A549 (cell line): ENCODE measurements around the gene KCNQ1. TPM values are rescaled to one million over a fixed set of nuclear protein-coding genes. Genes with fewer than 3 reads are reported as not detected.
"Not testable (repeated sequence)": the region's sequence is repeated elsewhere in the genome, so short reads cannot be mapped to it uniquely, and the experiment has no call there.

ENCODE experiments used
- ATAC-seq, 2 experiments: fragments of 200-7000 bp in 1 of 2; fragments of >200 bp in 1 of 2; cut with Nextera tagmentation in 1 of 2; cut with Tn5 transposase in 1 of 2; 3 replicates each; pipeline versions ENCODE4 v1.8.0 to v1.9.1; 2018 to 2020; ENCODE audit warnings: mild to moderate bottlenecking in 1 of 2, moderate library complexity in 1 of 2
- CTCF ChIA-PET: fragments of 300-600 bp; sonication (Branson Sonifier 250); formaldehyde crosslinking; extraction: SDS; loops from one replicate; lab custom pipeline; 2021; ENCODE audit warnings: antibody characterized with exemption, inconsistent platforms; lab: Yijun Ruan, JAX
- POLR2A ChIA-PET: fragments of 350-600 bp; formaldehyde crosslinking; extraction: SDS; loops from one replicate; lab custom pipeline; 2021; ENCODE audit warnings: antibody characterized with exemption, inconsistent platforms; lab: Yijun Ruan, JAX
- DNase-seq, 2 experiments: peaks; one replicate each; pipeline versions ENCODE4 v3.0.0 to v3.0.0-alpha.2; 2011 to 2016; ENCODE audit warnings: low read depth in 1 of 2, low spot score in 1 of 2
- FAIRE-seq: peaks from 2 replicates; lab custom pipeline; 2011; peaks lifted over from hg19 to GRCh38; lab: Jason Lieb, UNC
- H3K27ac ChIP-seq, 2 experiments: fragments of >200 bp; sonication (Bioruptor Twin); formaldehyde crosslinking; 3 replicates each; pipeline ENCODE4 v1.5.1; 2016 to 2017
- H3K4me1 ChIP-seq: fragments of >200 bp; sonication (Bioruptor Twin); formaldehyde crosslinking; 3 replicates; pipeline ENCODE4 v1.6.1; 2016
- H3K4me2 ChIP-seq: fragments of >200 bp; sonication (Bioruptor Twin); formaldehyde crosslinking; 3 replicates; pipeline ENCODE4 v1.6.1; 2016
- H3K4me3 ChIP-seq: fragments of >200 bp; sonication (Bioruptor Twin); formaldehyde crosslinking; 3 replicates; pipeline ENCODE4 v1.5.1; 2016
- H3K9me3 ChIP-seq: fragments of >200 bp; sonication (Bioruptor Twin); formaldehyde crosslinking; 3 replicates; pipeline ENCODE4 v1.6.1; 2016
- ATOH8 ChIP-seq: fragments of 250-450 bp; sonication (Bioruptor Pico); IDR thresholded peaks from 2 replicates; pipeline ENCODE4 v1.5.0; 2020; ENCODE audit warnings: low read depth, mild to moderate bottlenecking, moderate library complexity
- BHLHE40 ChIP-seq: IDR thresholded peaks from 2 replicates; pipeline ENCODE4 v1.6.1; 2012; ENCODE audit warnings: low read depth, low read length, inconsistent platforms
- CBX2 ChIP-seq: fragments of 200-600 bp; sonication (generic); IDR thresholded peaks from 2 replicates; pipeline ENCODE4 v1.6.1; 2016; ENCODE audit warnings: low read depth, mild to moderate bottlenecking, borderline replicate concordance
- E2F6 ChIP-seq: IDR thresholded peaks from 2 replicates; pipeline ENCODE4 v1.6.1; 2012; ENCODE audit warnings: low read depth, borderline replicate concordance
- EHF ChIP-seq: fragments of 250-450 bp; sonication (Bioruptor Pico); IDR thresholded peaks from 2 replicates; pipeline ENCODE4 v1.5.0; 2020; ENCODE audit warnings: mild to moderate bottlenecking
- EHMT2 ChIP-seq: fragments of 200-600 bp; sonication (generic); IDR thresholded peaks from 2 replicates; pipeline ENCODE4 v1.6.1; 2016; ENCODE audit warnings: antibody characterized with exemption, low read depth, mild to moderate bottlenecking, moderate library complexity
- FOSL2 ChIP-seq, 2 experiments: fragments of 450-650 bp in 1 of 2; fragments of >200 bp in 1 of 2; sonication (Bioruptor Twin) in 1 of 2; formaldehyde crosslinking; IDR thresholded peaks; 2 replicates each; pipeline versions ENCODE4 v1.5.0 to v1.6.1; 2016 to 2020; ENCODE audit warnings: mild to moderate bottlenecking in 1 of 2, moderate library complexity in 1 of 2
- GATA3 ChIP-seq: IDR thresholded peaks from 2 replicates; pipeline ENCODE4 v1.6.1; 2012; ENCODE audit warnings: borderline replicate concordance
- HES2 ChIP-seq: fragments of >200 bp; sonication (Bioruptor Twin); formaldehyde crosslinking; IDR thresholded peaks from 2 replicates; pipeline ENCODE4 v1.6.1; 2016
- HEYL ChIP-seq: fragments of 250-450 bp; sonication (Bioruptor Pico); IDR thresholded peaks from 2 replicates; pipeline ENCODE4 v1.8.0; 2021; ENCODE audit warnings: mild to moderate bottlenecking, moderate library complexity
- HOXB13 ChIP-seq: fragments of 250-450 bp; sonication (Bioruptor Pico); IDR thresholded peaks from 2 replicates; pipeline ENCODE4 v1.5.0; 2020; ENCODE audit warnings: low read depth, mild to moderate bottlenecking, moderate library complexity
- HOXB5 ChIP-seq: fragments of 250-450 bp; sonication (Bioruptor Pico); IDR thresholded peaks from 2 replicates; pipeline ENCODE4 v1.5.0; 2020; ENCODE audit warnings: mild to moderate bottlenecking, moderate library complexity
- JUN ChIP-seq, 2 experiments: fragments of >200 bp; sonication (Bioruptor Twin); formaldehyde crosslinking; IDR thresholded peaks; 2 replicates in 1 of 2; 3 replicates in 1 of 2; pipeline ENCODE4 v1.6.1; 2016 to 2017
- JUNB ChIP-seq: fragments of >200 bp; sonication (Bioruptor Twin); formaldehyde crosslinking; IDR thresholded peaks from 2 replicates; pipeline ENCODE4 v1.6.1; 2016
- KDM1A ChIP-seq: fragments of 200-600 bp; sonication (generic); IDR thresholded peaks from 2 replicates; pipeline ENCODE4 v1.6.1; 2016; ENCODE audit warnings: low read depth, mild to moderate bottlenecking
- KDM5A ChIP-seq: fragments of 200-600 bp; sonication (generic); IDR thresholded peaks from 2 replicates; pipeline ENCODE4 v1.6.1; 2016; ENCODE audit warnings: antibody characterized with exemption, mild to moderate bottlenecking
- MAFK ChIP-seq: fragments of 450-650 bp; IDR thresholded peaks from 2 replicates; pipeline ENCODE4 v1.6.1; 2014; ENCODE audit not compliant: partially characterized antibody
- MYC ChIP-seq: IDR thresholded peaks from 2 replicates; pipeline ENCODE4 v1.6.1; 2012; ENCODE audit warnings: mild to moderate bottlenecking, inconsistent platforms, low read length, improper control_type of control experiment, borderline replicate concordance
- POLR2A ChIP-seq: IDR thresholded peaks from 2 replicates; pipeline ENCODE4 v1.6.1; 2012; ENCODE audit warnings: mild to moderate bottlenecking, low read length
- RAD21 ChIP-seq, 2 experiments: fragments of >200 bp in 1 of 2; sonication (Bioruptor Twin) in 1 of 2; formaldehyde crosslinking in 1 of 2; IDR thresholded peaks in 1 of 2; conservative IDR thresholded peaks in 1 of 2; 2 replicates in 1 of 2; 3 replicates in 1 of 2; pipeline ENCODE4 v1.6.1; 2012 to 2018; ENCODE audit warnings: inconsistent platforms in 1 of 2
- REST ChIP-seq: fragments of 200-600 bp; sonication (generic); IDR thresholded peaks from 2 replicates; pipeline ENCODE4 v1.6.1; 2016; ENCODE audit warnings: antibody characterized with exemption, mild to moderate bottlenecking, moderate library complexity
- RFX5 ChIP-seq: fragments of 450-650 bp; IDR thresholded peaks from 2 replicates; pipeline ENCODE4 v1.7.1; 2014; ENCODE audit warnings: antibody characterized with exemption, mild to moderate bottlenecking, moderate library complexity
- RNF2 ChIP-seq: fragments of 200-600 bp; sonication (generic); IDR thresholded peaks from 2 replicates; pipeline ENCODE4 v1.6.1; 2016; ENCODE audit warnings: low read depth, mild to moderate bottlenecking, antibody characterized with exemption, moderate library complexity, borderline replicate concordance
- SMC3 ChIP-seq: fragments of >200 bp; sonication (Bioruptor Twin); formaldehyde crosslinking; IDR thresholded peaks from 3 replicates; pipeline ENCODE4 v1.6.1; 2018; ENCODE audit warnings: inconsistent platforms
- SREBF2 ChIP-seq: fragments of 450-650 bp; IDR thresholded peaks from 2 replicates; pipeline ENCODE4 v1.6.1; 2014; ENCODE audit warnings: mild to moderate bottlenecking, moderate library complexity
- ZNF302 ChIP-seq: fragments of 250-450 bp; sonication (Bioruptor Pico); IDR thresholded peaks from 2 replicates; pipeline ENCODE4 v1.9.0; 2021; ENCODE audit warnings: inconsistent platforms, mild to moderate bottlenecking, moderate library complexity
- ZSCAN20 ChIP-seq: fragments of 250-450 bp; sonication (Bioruptor Pico); IDR thresholded peaks from 2 replicates; pipeline ENCODE4 v1.8.0; 2022; ENCODE audit warnings: mild to moderate bottlenecking, moderate library complexity
- WGBS: methylation state at CpG from one replicate; pipeline ENCODE4 v1.1.6; 2017; ENCODE audit errors: missing lambda C conversion rate; 5-methylcytosine and 5-hydroxymethylcytosine counted together
- polyA plus RNA-seq, 4 experiments: library from polyadenylated mRNA; depleted of rRNA in 3 of 4; stranded (reverse); fragments of >200 nt; fragmentation: RNase III in 1 of 4; extraction: RNeasy Plus Mini Kit Qiagen cat#74134 plus additional on column Dnase treatment in 1 of 4; gene quantifications; 2 replicates in 3 of 4; 3 replicates in 1 of 4; pipeline ENCODE4 v1.2.3, GENCODE V29; 2011 to 2017

The KCNQ1 gene
- polyA plus RNA-seq, 2 of the 4 experiments (the other 2 are of a cell fraction) = 0.14 to 0.17 TPM

GRCh38 chr11:2631161-2631560 is 186.4 kb downstream of the KCNQ1 start:
- H3K27ac ChIP-seq = no peak overlapping the region
- ChIA-PET CTCF (no interaction called here), POLR2A (no interaction called here)
- peaks cover 78% of the 10 kb centered on the region for H3K9me3 ChIP-seq
- 16% methylated on average over 1 of the region's 1 CpG for WGBS
- FAIRE-seq (no peak), ATAC-seq (no peak), DNase-seq (no peak)
- no peak overlapping the region for H3K4me2 ChIP-seq
- no peaks in the 10 kb centered on the region for H3K4me1 ChIP-seq
- no peak overlapping the region for H3K4me3 ChIP-seq
- no peak for TF ChIP-seq HES2
- TF ChIP-seq SREBF2 = no peak
- TF ChIP-seq RAD21 (conservative IDR thresholded peaks at IDR 0.05 in 1 of 2, IDR thresholded peaks at IDR 0.05 in 1 of 2) = no peak
- TF ChIP-seq REST = no peak
- TF ChIP-seq JUN (IDR thresholded peaks at IDR 0.05) = no peak
- no peak for TF ChIP-seq RNF2
- TF ChIP-seq ZNF302 = no peak
- TF ChIP-seq RFX5 = no peak
- TF ChIP-seq ZSCAN20 (CRISPR knock-in tag) = no peak

- POLR2A ChIA-PET, H3K27ac ChIP-seq, H3K4me2 ChIP-seq, FAIRE-seq, H3K4me1 ChIP-seq, H3K4me3 ChIP-seq, DNase-seq, ATAC-seq: not testable (repeated sequence)
- CTCF ChIA-PET = interaction anchor here (0.6 kb wide), 1 partner anchor 254 kb away, joined by 3 read pairs; no protein-coding TSS in a partner anchor
- H3K9me3 ChIP-seq = peaks cover 55% of the 10 kb centered on the region
- WGBS = 82% methylated on average over 12 of the region's 13 CpGs
Observed at GRCh38 chr11:2639763-2640162, 195.0 kb downstream of the KCNQ1 start.

GRCh38 chr11:2641623-2642022 is 196.8 kb downstream of the KCNQ1 start:
- Histone ChIP-seq H3K4me1 (no peaks in the 10 kb centered on the region), H3K4me3 (no peak overlapping the region), H3K9me3 (peaks cover 74% of the 10 kb centered on the region), H3K27ac (no peak overlapping the region), H3K4me2 (no peak overlapping the region)
- ChIA-PET POLR2A (no interaction called here), CTCF (no interaction called here)
- FAIRE-seq (no peak), ATAC-seq (no peak), DNase-seq (no peak)
- TF ChIP-seq JUNB (no peak), EHMT2 (no peak), BHLHE40 (no peak)
- 56% methylated on average over 1 of the region's 1 CpG for WGBS

- no peak overlapping the region for H3K27ac ChIP-seq
- FAIRE-seq (no peak), ATAC-seq (no peak), DNase-seq (no peak)
- TF ChIP-seq GATA3 (no peak), HOXB13 (CRISPR knock-in tag) (no peak), SMC3 (no peak), SREBF2 (no peak), ZSCAN20 (CRISPR knock-in tag) (no peak), EHMT2 (no peak), CBX2 (no peak), EHF (CRISPR knock-in tag) (no peak), KDM5A (no peak), KDM1A (no peak), ZNF302 (no peak), MAFK (no peak), E2F6 (no peak), ATOH8 (CRISPR knock-in tag) (no peak), HOXB5 (CRISPR knock-in tag) (no peak), HEYL (CRISPR knock-in tag) (no peak), FOSL2 (IDR thresholded peaks at IDR 0.05) (no peak), FOSL2 (CRISPR knock-in tag; IDR thresholded peaks at IDR 0.05) (no peak), MYC (no peak), RFX5 (no peak), POLR2A (no peak)
- peaks cover 88% of the 10 kb centered on the region for H3K9me3 ChIP-seq
- H3K4me3 ChIP-seq = no peak overlapping the region
- CTCF ChIA-PET = interaction anchor here (1.2 to 1.5 kb wide), 2 partner anchors 10 to 61 kb away, joined by 4 read pairs; no protein-coding TSS in a partner anchor
- no peak overlapping the region for H3K4me2 ChIP-seq
- WGBS = 55% methylated on average over 3 of the region's 3 CpGs
- POLR2A ChIA-PET = no interaction called here
- H3K4me1 ChIP-seq = no peaks in the 10 kb centered on the region
Observed at GRCh38 chr11:2643746-2644145, 198.9 kb downstream of the KCNQ1 start.
